GM11168 (cell line): ENCODE data around the gene RCOR3.
"Not testable (repeated sequence)": the region's sequence is repeated elsewhere in the genome, so short reads cannot be mapped to it uniquely, and the experiment has no call there.

Experiments used
- in situ Hi-C: fragments of 300-500 bp; cut with MboI; formaldehyde crosslinking; loops from one replicate; pipeline ENCODE4 v1.12.0; 2022; ENCODE audit warnings: low sequenced_read_pairs; ENCODE audit not compliant: unreplicated experiment

Gene RCOR3

GRCh38 chr1:211336775-211337174 lies 77.6 kb downstream of the RCOR3 start:
- in situ Hi-C loops: no loop called here

GRCh38 chr1:211337430-211338223 lies 78.5 kb downstream of the RCOR3 start:
- in situ Hi-C loops: no loop called here

- in situ Hi-C loops: no loop called here
Observed at GRCh38 chr1:211338224-211338620, 79.1 kb downstream of the RCOR3 start.

GRCh38 chr1:211339631-211340041 lies 80.5 kb downstream of the RCOR3 start:
- in situ Hi-C loops: no loop called here

- in situ Hi-C loops: no loop called here
Observed at GRCh38 chr1:211340622-211341507, 81.7 kb downstream of the RCOR3 start.

- in situ Hi-C loops: no loop called here
Observed at GRCh38 chr1:211341999-211342398, 82.8 kb downstream of the RCOR3 start.

GRCh38 chr1:211343607-211344006 lies 84.4 kb downstream of the RCOR3 start:
- in situ Hi-C loops: no loop called here

GRCh38 chr1:211344152-211344618 lies 85.0 kb downstream of the RCOR3 start:
- in situ Hi-C loops: no loop called here

- in situ Hi-C loops: no loop called here
Observed at GRCh38 chr1:211345719-211346118, 86.6 kb downstream of the RCOR3 start.

- in situ Hi-C loops: no loop called here
Observed at GRCh38 chr1:211347077-211347844, 88.1 kb downstream of the RCOR3 start.

GRCh38 chr1:211348547-211348946 lies 89.4 kb downstream of the RCOR3 start:
- in situ Hi-C loops: no loop called here

- in situ Hi-C loops: no loop called here
Observed at GRCh38 chr1:211349741-211350140, 90.6 kb downstream of the RCOR3 start.

- in situ Hi-C loops: not testable (repeated sequence)
Observed at GRCh38 chr1:211352055-211352454, 92.9 kb downstream of the RCOR3 start.

- in situ Hi-C loops: no loop called here
Observed at GRCh38 chr1:211352465-211352864, 93.3 kb downstream of the RCOR3 start.

- in situ Hi-C loops: no loop called here
Observed at GRCh38 chr1:211352985-211353515, 93.9 kb downstream of the RCOR3 start.

GRCh38 chr1:211353562-211354212 lies 94.5 kb downstream of the RCOR3 start:
- in situ Hi-C loops: no loop called here

- in situ Hi-C loops: loop anchor here (5.0 kb wide), 1 partner anchor 34 kb away; no protein-coding TSS in a partner anchor
Observed at GRCh38 chr1:211355873-211356272, 96.7 kb downstream of the RCOR3 start.

- in situ Hi-C loops: loop anchor here (5.0 kb wide), 1 partner anchor 35 kb away; no protein-coding TSS in a partner anchor
Observed at GRCh38 chr1:211356723-211357407, 97.7 kb downstream of the RCOR3 start.

- in situ Hi-C loops: loop anchor here (5.0 kb wide), 1 partner anchor 36 kb away; no protein-coding TSS in a partner anchor
Observed at GRCh38 chr1:211358685-211359084, 99.5 kb downstream of the RCOR3 start.
